ENCODE data around the gene KIF23.
"Not testable (repeated sequence)": the region's sequence is repeated elsewhere in the genome, so short reads cannot be mapped to it uniquely, and the experiment has no call there.

The KIF23 gene

GRCh38 chr15:69439623-69440022, 25.5 kb downstream of the KIF23 start:
- ATAC-seq: no peak

- peak; percentile 97 to 98 for ATAC-seq
These were observed 29.0 kb downstream of the KIF23 start for GRCh38 chr15:69443032-69443611.

GRCh38 chr15:69444686-69445085, 30.5 kb downstream of the KIF23 start:
- ATAC-seq: no peak

- no peak for ATAC-seq
These were observed 32.8 kb downstream of the KIF23 start for GRCh38 chr15:69446953-69447352.

GRCh38 chr15:69450221-69450620, 36.1 kb downstream of the KIF23 start:
- not testable (repeated sequence) for ATAC-seq

- no peak for ATAC-seq
These were observed 37.0 kb downstream of the KIF23 start for GRCh38 chr15:69450968-69451695.

- peak; percentile 19 to 30 for ATAC-seq
These were observed 38.0 kb downstream of the KIF23 start for GRCh38 chr15:69451951-69452691.

GRCh38 chr15:69452692-69453521, 38.8 kb downstream of the KIF23 start, which contains the start of gene RPLP1:
RPLP1 (plus strand) TSS chr15:69452818; CDS start chr15:69452949, 131 bp downstream.
- peak; percentile 87 to 88 for ATAC-seq

- no peak for ATAC-seq
These were observed 40.8 kb downstream of the KIF23 start for GRCh38 chr15:69454953-69455352.

GRCh38 chr15:69456208-69457166, 42.3 kb downstream of the KIF23 start:
- no peak for ATAC-seq

- no peak for ATAC-seq
These were observed 43.4 kb downstream of the KIF23 start for GRCh38 chr15:69457304-69458280.

GRCh38 chr15:69459066-69459465, 44.9 kb downstream of the KIF23 start:
- ATAC-seq: no peak

GRCh38 chr15:69460481-69460880, 46.3 kb downstream of the KIF23 start:
- ATAC-seq: no peak

GRCh38 chr15:69462030-69462492, 47.9 kb downstream of the KIF23 start:
- peak in 1 of 2 donors; percentile 1 for ATAC-seq

GRCh38 chr15:69462493-69463181, 48.5 kb downstream of the KIF23 start:
- peak; percentile 94 to 95 for ATAC-seq

- no peak for ATAC-seq
These were observed 49.1 kb downstream of the KIF23 start for GRCh38 chr15:69463182-69463756.

- ATAC-seq: no peak
These were observed 51.1 kb downstream of the KIF23 start for GRCh38 chr15:69465253-69465652.

- no peak for ATAC-seq
These were observed 52.6 kb downstream of the KIF23 start for GRCh38 chr15:69466733-69467132.

- no peak for ATAC-seq
These were observed 53.5 kb downstream of the KIF23 start for GRCh38 chr15:69467636-69468035.

All from activated CD4-positive, CD25-positive, alpha-beta regulatory T cell treated with anti-CD3 and anti-CD28 coated beads, Interleukin-2, amount 50 U/mL, for 24 hours (primary cell).